ENCODE results near the gene ADGRB2.

ADGRB2 gene

GRCh38 chr1:31755850-31756492 lies 8.2 kb downstream of the ADGRB2 start:
- Histone ChIP-seq H2AFZ (ENCODE audit: low read depth, low read length) (no peak overlapping the region), H4K20me1 (ENCODE audit: insufficient read depth, low read length) (peaks cover 12% of the 10 kb centered on the region; the same call in 1 of the 2 replicates), H3K27ac (ENCODE audit: low read length) (no peak overlapping the region), H3K4me2 (ENCODE audit: low read length) (no peak overlapping the region), H3K36me3 (replicated peaks; ENCODE audit: low read depth, low read length) (no peaks in the 10 kb centered on the region), H3K79me2 (ENCODE audit: low read length) (no peaks in the 10 kb centered on the region), H3K27me3 (ENCODE audit: low read depth, low read length) (no peaks in the 10 kb centered on the region), H3K4me1 (ENCODE audit: low read length) (no peaks in the 10 kb centered on the region), H3K9ac (ENCODE audit: low read length) (no peak overlapping the region), H3K9me3 (ENCODE audit: insufficient read depth, low read length) (no peaks in the 10 kb centered on the region), H3K4me3 (ENCODE audit: low read length) (no peak overlapping the region)
- TF ChIP-seq, protein P1, sequence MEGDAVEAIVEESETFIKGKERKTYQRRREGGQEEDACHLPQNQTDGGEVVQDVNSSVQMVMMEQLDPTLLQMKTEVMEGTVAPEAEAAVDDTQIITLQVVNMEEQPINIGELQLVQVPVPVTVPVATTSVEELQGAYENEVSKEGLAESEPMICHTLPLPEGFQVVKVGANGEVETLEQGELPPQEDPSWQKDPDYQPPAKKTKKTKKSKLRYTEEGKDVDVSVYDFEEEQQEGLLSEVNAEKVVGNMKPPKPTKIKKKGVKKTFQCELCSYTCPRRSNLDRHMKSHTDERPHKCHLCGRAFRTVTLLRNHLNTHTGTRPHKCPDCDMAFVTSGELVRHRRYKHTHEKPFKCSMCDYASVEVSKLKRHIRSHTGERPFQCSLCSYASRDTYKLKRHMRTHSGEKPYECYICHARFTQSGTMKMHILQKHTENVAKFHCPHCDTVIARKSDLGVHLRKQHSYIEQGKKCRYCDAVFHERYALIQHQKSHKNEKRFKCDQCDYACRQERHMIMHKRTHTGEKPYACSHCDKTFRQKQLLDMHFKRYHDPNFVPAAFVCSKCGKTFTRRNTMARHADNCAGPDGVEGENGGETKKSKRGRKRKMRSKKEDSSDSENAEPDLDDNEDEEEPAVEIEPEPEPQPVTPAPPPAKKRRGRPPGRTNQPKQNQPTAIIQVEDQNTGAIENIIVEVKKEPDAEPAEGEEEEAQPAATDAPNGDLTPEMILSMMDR (IDR thresholded peaks at IDR 0.05; ENCODE audit: low read depth, low read length) = no peak
- no peak for TF ChIP-seq EZH2phosphoT487 (IDR thresholded peaks at IDR 0.05; ENCODE audit: low read depth)

DNA sequence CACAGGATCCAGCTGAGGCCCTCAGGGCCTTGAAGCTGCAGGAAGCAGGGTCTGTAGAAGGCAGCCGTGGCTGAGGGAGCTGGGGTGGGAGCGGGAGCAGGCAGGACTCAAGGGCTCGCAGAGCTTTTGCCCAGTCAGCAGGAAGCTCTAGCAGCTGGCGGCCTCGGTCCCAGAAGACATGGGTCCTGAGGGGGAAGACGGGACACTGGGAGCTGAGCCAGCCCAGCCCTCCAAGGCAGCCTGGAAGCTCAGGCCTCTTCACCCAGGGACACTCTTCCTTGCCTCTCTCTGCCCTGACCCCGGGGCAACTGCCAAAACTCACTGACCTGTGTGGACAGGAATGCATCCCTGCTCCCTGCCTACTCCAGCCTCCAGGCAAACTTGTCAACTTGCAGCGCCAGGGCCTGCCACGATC lies 8.9 kb downstream of the ADGRB2 start:
- Histone ChIP-seq H2AFZ (ENCODE audit: low read depth, low read length) (no peak overlapping the region), H3K4me3 (ENCODE audit: low read length) (no peak overlapping the region), H3K27ac (ENCODE audit: low read length) (no peak overlapping the region), H4K20me1 (ENCODE audit: insufficient read depth, low read length) (peaks cover 12% of the 10 kb centered on the region; the same call in 1 of the 2 replicates), H3K36me3 (replicated peaks; ENCODE audit: low read depth, low read length) (no peaks in the 10 kb centered on the region), H3K9ac (ENCODE audit: low read length) (no peak overlapping the region), H3K4me1 (ENCODE audit: low read length) (no peaks in the 10 kb centered on the region), H3K79me2 (ENCODE audit: low read length) (no peaks in the 10 kb centered on the region), H3K27me3 (ENCODE audit: low read depth, low read length) (no peaks in the 10 kb centered on the region), H3K4me2 (ENCODE audit: low read length) (no peak overlapping the region), H3K9me3 (ENCODE audit: insufficient read depth, low read length) (no peaks in the 10 kb centered on the region)
- TF ChIP-seq EZH2phosphoT487 (IDR thresholded peaks at IDR 0.05; ENCODE audit: low read depth) = no peak
- TF ChIP-seq, protein P1 (IDR thresholded peaks at IDR 0.05; ENCODE audit: low read depth, low read length) = no peak

DNA sequence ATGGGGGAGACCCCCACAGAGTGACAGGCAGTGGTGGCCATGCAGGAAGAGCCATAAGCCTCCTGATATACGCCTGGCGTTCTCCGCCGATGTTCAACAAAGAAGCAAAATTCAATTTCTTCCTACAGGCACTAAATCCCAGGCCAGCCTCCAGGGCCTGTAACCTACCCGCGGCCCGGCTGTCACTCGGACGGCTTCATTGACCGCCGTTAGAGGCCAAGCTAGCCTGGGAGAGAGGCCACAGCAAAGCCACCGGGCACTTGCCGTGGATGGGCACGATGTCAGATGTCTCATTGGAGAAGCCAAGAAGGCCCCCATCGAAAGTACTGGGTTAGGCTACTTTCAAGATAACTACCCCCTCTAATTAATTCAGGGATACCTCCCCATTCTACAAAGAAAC lies 9.7 kb downstream of the ADGRB2 start:
- TF ChIP-seq, protein P1 (IDR thresholded peaks at IDR 0.05; ENCODE audit: low read depth, low read length) = no peak
- TF ChIP-seq EZH2phosphoT487 (IDR thresholded peaks at IDR 0.05; ENCODE audit: low read depth) = no peak
- no peak overlapping the region for H3K4me3 ChIP-seq (ENCODE audit: low read length)
- H3K27me3 ChIP-seq (ENCODE audit: low read depth, low read length) = no peaks in the 10 kb centered on the region
- no peaks in the 10 kb centered on the region for H3K36me3 ChIP-seq (replicated peaks; ENCODE audit: low read depth, low read length)
- no peaks in the 10 kb centered on the region for H3K9me3 ChIP-seq (ENCODE audit: insufficient read depth, low read length)
- H2AFZ ChIP-seq (ENCODE audit: low read depth, low read length) = no peak overlapping the region
- H3K4me2 ChIP-seq (ENCODE audit: low read length) = no peak overlapping the region
- no peaks in the 10 kb centered on the region for H3K4me1 ChIP-seq (ENCODE audit: low read length)
- H3K79me2 ChIP-seq (ENCODE audit: low read length) = no peaks in the 10 kb centered on the region
- H3K27ac ChIP-seq (ENCODE audit: low read length) = no peak overlapping the region
- H4K20me1 ChIP-seq (ENCODE audit: insufficient read depth, low read length) = peaks cover 4% of the 10 kb centered on the region; the same call in 1 of the 2 replicates
- H3K9ac ChIP-seq (ENCODE audit: low read length) = no peak overlapping the region

DNA sequence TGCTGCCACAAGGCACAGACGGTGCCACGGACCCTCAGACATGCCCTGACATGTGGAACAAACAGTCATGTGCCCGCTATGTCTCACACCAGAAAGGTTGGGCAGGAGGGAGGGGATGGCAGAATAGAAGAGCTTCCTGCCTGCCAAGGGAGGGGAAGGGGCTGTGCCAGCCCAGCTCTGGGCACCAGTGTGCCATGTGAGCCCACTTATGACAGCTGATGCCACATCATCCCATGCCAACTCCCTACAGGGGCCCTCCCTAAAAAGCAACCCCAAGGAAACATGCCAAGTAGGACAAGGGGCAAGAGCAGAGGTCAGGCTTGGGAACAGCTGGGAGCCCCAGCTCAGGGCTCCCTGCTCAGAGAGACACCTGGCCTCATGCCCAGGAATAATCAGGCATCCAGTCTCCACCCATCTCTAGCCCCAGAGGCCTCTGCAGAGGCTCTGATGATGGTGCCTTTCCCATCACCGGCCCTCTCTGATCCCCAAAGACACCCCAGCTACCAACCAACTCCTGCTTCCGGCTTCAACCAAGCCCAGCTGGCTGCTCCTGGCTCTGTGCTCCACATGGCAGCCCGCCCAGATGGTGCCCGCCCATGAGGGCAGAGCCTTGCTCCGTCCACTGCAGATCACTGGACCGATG lies 10.3 kb downstream of the ADGRB2 start:
- Histone ChIP-seq H3K9ac (ENCODE audit: low read length) (no peak overlapping the region), H3K4me3 (ENCODE audit: low read length) (no peak overlapping the region)

More for the DNA sequence above, 10.3 kb downstream of the ADGRB2 start:
- Histone ChIP-seq H3K4me2 (ENCODE audit: low read length) (no peak overlapping the region), H3K4me1 (ENCODE audit: low read length) (no peaks in the 10 kb centered on the region), H3K27ac (ENCODE audit: low read length) (no peak overlapping the region), H3K36me3 (replicated peaks; ENCODE audit: low read depth, low read length) (no peaks in the 10 kb centered on the region), H2AFZ (ENCODE audit: low read depth, low read length) (no peak overlapping the region), H3K79me2 (ENCODE audit: low read length) (no peaks in the 10 kb centered on the region), H4K20me1 (ENCODE audit: insufficient read depth, low read length) (no peaks in the 10 kb centered on the region), H3K27me3 (ENCODE audit: low read depth, low read length) (no peaks in the 10 kb centered on the region), H3K9me3 (ENCODE audit: insufficient read depth, low read length) (no peaks in the 10 kb centered on the region)
- no peak for TF ChIP-seq EZH2phosphoT487 (IDR thresholded peaks at IDR 0.05; ENCODE audit: low read depth)
- TF ChIP-seq, protein P1 (IDR thresholded peaks at IDR 0.05; ENCODE audit: low read depth, low read length) = no peak

Measured in OCI-LY3 (cell line).